ENCODE results near the gene PROKR1.

The PROKR1 gene

GRCh38 chr2:68698567-68699377 lies 55.4 kb downstream of the PROKR1 start:
- no peak for DNase-seq (ENCODE audit: low read depth)

- DNase-seq (ENCODE audit: low read depth), result no peak
Observed at GRCh38 chr2:68700560-68700959, 57.2 kb downstream of the PROKR1 start.

GRCh38 chr2:68706637-68707036 lies 63.3 kb downstream of the PROKR1 start:
- DNase-seq (ENCODE audit: low read depth), result no peak

All from non-pigmented ciliary epithelial cell (primary cell).